Heart left ventricle (tissue), 16 donors: ENCODE measurements around the gene CHIA. TPM values are rescaled to one million over a fixed set of nuclear protein-coding genes. Genes with fewer than 3 reads are reported as not detected.

Experiments
- ATAC-seq, 4 donors: fragments of 200-7000 bp; cut with Tn5 transposase; one replicate each; pipeline ENCODE4 v1.9.1; 2020 to 2022; ENCODE audit warnings: moderate library complexity in 4 of 4, mild to moderate bottlenecking in 3 of 4, moderate number of reproducible peaks in 1 of 4
- DNase-seq, 5 donors: peaks; one replicate each; pipeline ENCODE4 v3.0.0-alpha.2; 2020
- H3K27ac ChIP-seq, 12 donors: fragments of 200-600 bp; sonication (generic) in 4 of 12; one replicate each; pipeline versions ENCODE4 v1.5.0 to v1.8.0; 2016 to 2022; ENCODE audit warnings: mild to moderate bottlenecking in 2 of 12
- H3K27me3 ChIP-seq, 9 donors: fragments of 200-600 bp; sonication (generic) in 2 of 9; one replicate each; pipeline versions ENCODE4 v1.5.1 to v1.8.0; 2016 to 2022; ENCODE audit warnings: mild to moderate bottlenecking in 3 of 9
- H3K36me3 ChIP-seq, 9 donors: fragments of 200-600 bp; sonication (generic) in 2 of 9; one replicate each; pipeline versions ENCODE4 v1.5.0 to v1.8.0; 2018 to 2022; ENCODE audit warnings: mild to moderate bottlenecking in 2 of 9
- H3K4me1 ChIP-seq, 12 donors: fragments of 200-600 bp; sonication (generic) in 4 of 12; one replicate each; pipeline versions ENCODE4 v1.5.0 to v1.8.0; 2016 to 2022; ENCODE audit warnings: mild to moderate bottlenecking in 3 of 12
- H3K4me3 ChIP-seq, 12 donors: fragments of 200-600 bp; sonication (generic) in 4 of 12; one replicate each; pipeline versions ENCODE4 v1.5.0 to v1.8.0; 2017 to 2022; ENCODE audit warnings: mild to moderate bottlenecking in 9 of 12, moderate library complexity in 4 of 12
- H3K9me3 ChIP-seq, 12 donors: fragments of 200-600 bp; sonication (generic) in 4 of 12; one replicate each; pipeline versions ENCODE4 v1.5.0 to v1.8.0; 2016 to 2022; ENCODE audit warnings: mild to moderate bottlenecking in 1 of 12
- POLR2A ChIP-seq, 2 donors: fragments of 450-650 bp; IDR thresholded peaks; one replicate each; pipeline ENCODE4 v1.6.1; 2017; ENCODE audit warnings: antibody characterized with exemption in 2 of 2, mild to moderate bottlenecking in 2 of 2, moderate library complexity in 2 of 2
- WGBS, 4 donors: extraction: QIAGEN DNeasy Blood & Tissue Kit in 2 of 4; methylation state at CpG; one replicate each; pipeline versions ENCODE4 v1.1.5 to v1.1.7; 2013 to 2018; 5-methylcytosine and 5-hydroxymethylcytosine counted together
- intact Hi-C, 10 donors: fragments of 100-400 bp; cut with DNase I; formaldehyde crosslinking; loops; one replicate each; pipeline versions ENCODE4 v1.11.1 to v1.14.2; 2022
- polyA plus RNA-seq, 2 donors: library from polyadenylated mRNA; stranded (reverse); fragments of 200-250 nt; gene quantifications; one replicate each; pipeline ENCODE4 v1.2.3, GENCODE V29; 2013
- total RNA-seq, 9 donors: library from RNA; depleted of rRNA in 2 of 9; stranded (reverse); fragments of >200 nt in 2 of 9; fragmentation: NEBNext Ultra II Directional in 3 of 9; extraction: Animal tissue kit (Norgen Biotek cat#: 25700) in 3 of 9; gene quantifications; one replicate each; pipeline versions ENCODE4 v1.1.0 to v1.2.4, GENCODE V29; 2016 to 2023
- TF ChIP-seq, protein P1 (sequence below), 12 donors: fragments of 200-600 bp; sonication (generic) in 4 of 12; IDR thresholded peaks; one replicate each; pipeline versions ENCODE4 v1.5.0 to v1.8.0; 2018 to 2022; ENCODE audit warnings: antibody characterized with exemption in 12 of 12, mild to moderate bottlenecking in 5 of 12
- donor health status: ischemic (EF 13 %, LVEDD 7.1; RV severe dilation, severe dysfunction).
- donor health status: healthy with polysubstance abuse.
- donor health status: DM: no; HTN: yes; CAD: no.
- donor health status: DM: no; HTN: no; CAD: no.
- donor health status: ischemic (EF 25% LVEDD 6.9; RV normal size, moderate dysfunction).
- donor health status: ischemic (EF 25% LVEDD 5.7; RV mildly dilated, moderate dysfunction).
- donor health status: healthy.
- donor health status: DM: yes; HTN: yes; CAD: no.
- donor health status: ischemic (EF 35%, LVEDD 5.7; RV mildly dilated, moderate dysfunction).
- donor health status: nonischemic (EF 11% LVEDD 7.7; RV severe dilation, severe dysfunction).
- donor health status: DM: yes; HTN: yes; CAD: no.
- donor health status: PGD.
- donor health status: ischemic (EF 29% LVEDD 5.4; RV normal size, mild dysfunction).
- donor health status: nonischemic (EF 23%, LVEDD 6.1; RV moderate dilation, normal function).

Gene CHIA
- total and polyA plus RNA-seq, 11 donors = 0.10 to 0.61 TPM; not detected in 9

DNA sequence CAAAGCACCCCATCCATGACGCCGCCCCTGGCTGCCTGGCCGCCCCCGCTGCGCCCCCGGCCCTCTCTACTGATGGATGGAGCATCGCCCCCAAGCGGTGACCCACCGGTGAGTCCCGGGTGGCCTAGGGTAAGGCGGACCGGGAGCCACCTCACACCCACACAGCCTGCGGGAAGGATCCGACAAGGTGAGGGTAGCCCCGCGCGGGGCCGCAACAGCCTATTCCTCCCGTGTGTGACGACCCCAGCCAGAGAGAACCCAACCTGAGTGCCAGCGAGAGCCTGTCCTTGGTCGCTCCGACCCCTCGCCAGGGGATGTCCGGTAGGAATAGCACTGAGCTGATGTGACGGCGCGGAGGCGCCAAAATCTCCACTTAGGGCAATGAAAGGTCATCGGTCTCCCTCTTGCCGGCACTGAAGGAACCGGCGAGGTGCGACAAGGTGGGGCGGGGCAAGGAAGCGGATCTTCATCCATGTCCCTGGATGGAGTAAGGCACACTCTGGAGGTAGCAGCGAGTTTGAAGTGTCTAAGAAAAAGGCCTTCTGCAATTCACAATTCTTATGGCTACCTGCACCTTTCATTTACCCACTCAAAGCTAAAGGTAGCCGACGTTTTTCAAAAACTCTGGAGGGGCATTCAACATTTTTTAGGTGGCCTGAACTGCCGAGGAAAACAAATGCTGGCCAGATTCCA, 19.7 kb upstream of the CHIA start:
- WGBS, 4 donors = 6 to 8% (median 7%) methylated on average over 23 to 40 of the region's 40 CpGs

DNA sequence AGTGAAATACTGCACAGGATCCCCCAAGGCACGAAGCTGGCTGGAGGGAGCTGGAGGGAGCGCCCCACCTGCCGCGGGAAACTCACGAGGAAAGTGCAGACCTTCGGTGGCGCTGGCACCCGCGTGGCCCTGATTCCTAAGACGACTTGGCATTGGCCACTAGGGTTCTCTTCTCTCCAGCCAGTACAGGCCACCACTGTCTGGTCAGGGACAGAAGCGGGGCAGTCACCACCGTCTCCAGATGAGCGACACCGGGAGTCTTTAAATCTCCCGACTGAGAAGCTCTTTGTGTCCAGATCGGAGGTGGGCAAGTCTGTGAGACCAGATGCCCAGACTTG, 19.2 kb upstream of the CHIA start:
- H3K9me3 ChIP-seq = peaks cover 0 to 4% (median 0%) of the 10 kb centered on the region in 12 donors
- peaks cover 0 to 16% (median 2%) of the 10 kb centered on the region in 12 donors for H3K4me1 ChIP-seq
- TF ChIP-seq, protein P1, sequence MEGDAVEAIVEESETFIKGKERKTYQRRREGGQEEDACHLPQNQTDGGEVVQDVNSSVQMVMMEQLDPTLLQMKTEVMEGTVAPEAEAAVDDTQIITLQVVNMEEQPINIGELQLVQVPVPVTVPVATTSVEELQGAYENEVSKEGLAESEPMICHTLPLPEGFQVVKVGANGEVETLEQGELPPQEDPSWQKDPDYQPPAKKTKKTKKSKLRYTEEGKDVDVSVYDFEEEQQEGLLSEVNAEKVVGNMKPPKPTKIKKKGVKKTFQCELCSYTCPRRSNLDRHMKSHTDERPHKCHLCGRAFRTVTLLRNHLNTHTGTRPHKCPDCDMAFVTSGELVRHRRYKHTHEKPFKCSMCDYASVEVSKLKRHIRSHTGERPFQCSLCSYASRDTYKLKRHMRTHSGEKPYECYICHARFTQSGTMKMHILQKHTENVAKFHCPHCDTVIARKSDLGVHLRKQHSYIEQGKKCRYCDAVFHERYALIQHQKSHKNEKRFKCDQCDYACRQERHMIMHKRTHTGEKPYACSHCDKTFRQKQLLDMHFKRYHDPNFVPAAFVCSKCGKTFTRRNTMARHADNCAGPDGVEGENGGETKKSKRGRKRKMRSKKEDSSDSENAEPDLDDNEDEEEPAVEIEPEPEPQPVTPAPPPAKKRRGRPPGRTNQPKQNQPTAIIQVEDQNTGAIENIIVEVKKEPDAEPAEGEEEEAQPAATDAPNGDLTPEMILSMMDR (IDR thresholded peaks at IDR 0.05) = no peak
- TF ChIP-seq POLR2A (IDR thresholded peaks at IDR 0.05) = no peak
- 15 to 16% (median 16%) methylated on average over 16 of the region's 16 CpGs for WGBS, 4 donors
- intact Hi-C loops = no loop called here
- no peak for DNase-seq
- no peak for ATAC-seq
- H3K36me3 ChIP-seq = no peaks in the 10 kb centered on the region
- no peak overlapping the region for H3K27ac ChIP-seq
- no peak overlapping the region for H3K4me3 ChIP-seq
- peaks cover 0 to 46% (median 29%) of the 10 kb centered on the region in 9 donors for H3K27me3 ChIP-seq

More for the DNA sequence above, 19.7 kb upstream of the CHIA start:
- H3K27ac ChIP-seq = no peak overlapping the region
- peak overlapping the region in 1 of 12 donors; percentile 6 for H3K4me3 ChIP-seq
- TF ChIP-seq, protein P1 (IDR thresholded peaks at IDR 0.05) = no peak
- no peak for TF ChIP-seq POLR2A (IDR thresholded peaks at IDR 0.05)
- H3K27me3 ChIP-seq = peaks cover 0 to 46% (median 29%) of the 10 kb centered on the region in 9 donors
- ATAC-seq = no peak
- DNase-seq = peak in 1 of 5 donors; percentile 51
- no peaks in the 10 kb centered on the region for H3K36me3 ChIP-seq
- intact Hi-C loops = no loop called here
- no peaks in the 10 kb centered on the region for H3K9me3 ChIP-seq
- peaks cover 0 to 16% (median 2%) of the 10 kb centered on the region in 12 donors for H3K4me1 ChIP-seq

DNA sequence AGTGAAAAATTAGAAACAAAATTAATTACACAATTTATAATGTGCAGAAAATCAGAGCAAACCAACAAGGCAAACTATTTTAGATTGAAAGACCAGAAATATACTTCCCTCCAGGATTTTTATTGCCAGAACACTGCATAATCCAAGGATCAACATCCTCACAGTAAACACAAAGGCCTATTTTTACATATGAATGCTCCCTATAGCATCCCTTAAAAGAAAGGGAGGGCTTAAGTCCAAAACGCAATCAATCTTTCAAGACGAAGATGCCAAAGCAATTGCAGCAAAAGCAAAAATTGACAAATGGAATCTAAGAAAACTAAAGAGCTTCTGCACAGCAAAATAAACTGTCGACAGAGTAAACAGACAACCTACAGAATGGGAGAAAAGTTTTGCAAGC, 18.6 kb upstream of the CHIA start:
- peaks cover 0 to 46% (median 29%) of the 10 kb centered on the region in 9 donors for H3K27me3 ChIP-seq
- no peak overlapping the region for H3K4me3 ChIP-seq
- peaks cover 0 to 9% (median 0%) of the 10 kb centered on the region in 12 donors for H3K9me3 ChIP-seq
- H3K27ac ChIP-seq = no peak overlapping the region
- DNase-seq (no peak), ATAC-seq (no peak)
- 66 to 82% (median 74%) methylated on average over 3 of the region's 3 CpGs for WGBS, 4 donors
- H3K36me3 ChIP-seq = no peaks in the 10 kb centered on the region
- TF ChIP-seq, protein P1 (IDR thresholded peaks at IDR 0.05) = no peak
- no peak for TF ChIP-seq POLR2A (IDR thresholded peaks at IDR 0.05)
- H3K4me1 ChIP-seq = peaks cover 0 to 16% (median 2%) of the 10 kb centered on the region in 12 donors
- intact Hi-C loops = no loop called here

DNA sequence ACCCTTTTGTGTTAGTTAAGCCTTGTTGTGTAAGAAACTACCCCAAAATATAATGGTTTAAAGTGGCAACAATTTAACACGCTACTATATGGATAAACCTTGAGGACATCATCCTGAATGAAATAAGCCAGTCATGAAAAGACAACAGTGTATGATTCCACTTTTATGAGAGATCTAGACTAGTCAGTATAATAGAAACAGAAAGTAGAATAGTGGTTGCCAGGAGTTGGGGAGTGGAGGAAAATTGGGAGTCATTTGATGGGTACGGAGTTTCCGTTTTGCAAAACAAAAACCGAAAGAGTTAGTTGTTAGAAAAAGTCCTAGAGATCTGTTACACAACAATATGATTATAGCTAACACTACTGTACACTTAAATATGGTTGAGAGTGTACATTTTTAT, 16.0 kb upstream of the CHIA start:
- no peak for TF ChIP-seq POLR2A (IDR thresholded peaks at IDR 0.05)
- TF ChIP-seq, protein P1 (IDR thresholded peaks at IDR 0.05) = no peak

More for the DNA sequence above, 16.0 kb upstream of the CHIA start:
- H3K36me3 ChIP-seq = no peaks in the 10 kb centered on the region
- DNase-seq (no peak), ATAC-seq (peak in 2 of 4 donors; percentile 48 to 53)
- peaks cover 0 to 9% (median 0%) of the 10 kb centered on the region in 12 donors for H3K9me3 ChIP-seq
- 67 to 86% (median 74%) methylated on average over 4 of the region's 4 CpGs for WGBS, 4 donors
- H3K27ac ChIP-seq = peak overlapping the region in 7 of 12 donors; percentile 4 to 59 (median 9)
- H3K4me3 ChIP-seq = peak overlapping the region in 4 of 12 donors; percentile 2 to 28 (median 13)
- peaks cover 0 to 34% (median 22%) of the 10 kb centered on the region in 9 donors for H3K27me3 ChIP-seq
- intact Hi-C loops = no loop called here
- peaks cover 0 to 16% (median 2%) of the 10 kb centered on the region in 12 donors for H3K4me1 ChIP-seq
